Measurements from ENCODE around the gene CCL15. TPM values are rescaled to one million over a fixed set of nuclear protein-coding genes. Genes with fewer than 3 reads are reported as not detected.

CCL15 gene
- total RNA-seq, 1 experiment from 2014 or later: 0.52 TPM

DNA sequence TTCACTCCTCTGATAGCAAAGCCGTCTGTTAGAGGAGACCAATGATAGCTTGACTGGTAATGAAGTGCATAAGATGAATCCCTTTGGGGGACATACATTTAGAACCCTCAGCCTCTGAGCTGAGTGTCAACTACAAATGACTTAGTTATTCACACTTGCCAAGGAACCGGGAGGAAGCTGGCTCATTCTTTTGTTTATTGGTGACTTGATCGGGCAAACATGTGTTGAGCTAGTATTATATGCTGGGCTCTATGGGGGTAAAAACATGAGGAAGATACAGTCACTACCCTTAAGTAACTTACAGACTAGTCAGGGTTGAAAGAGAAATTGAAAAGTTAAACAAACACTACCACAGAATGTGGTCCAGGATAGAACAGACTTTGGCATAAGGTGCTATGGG is 23.0 kb downstream of the CCL15 start:
- no peak overlapping the region for H3K4me3 Mint-ChIP-seq (ENCODE audit: unreplicated experiment)
- ChIA-PET CTCF (interaction anchor here (0.7 to 1.1 kb wide), 2 partner anchors 23 to 94 kb away, joined by 3 read pairs; partner anchors contain the start of gene CCL15), POLR2A (interaction anchor here (0.6 kb wide), 1 partner anchor 1668 kb away, joined by 3 read pairs; no protein-coding TSS in a partner anchor)
- peaks cover 19% of the 10 kb centered on the region for H3K4me1 Mint-ChIP-seq (ENCODE audit: low read depth, unreplicated experiment)
- no TSS peak for BruUV-seq (replicated peaks)
- Histone ChIP-seq H3K27me3 (replicated peaks; ENCODE audit: control insufficient read depth, insufficient read depth, low read length) (no peaks in the 10 kb centered on the region), H3K36me3 (ENCODE audit: control insufficient read depth, insufficient read depth, low read length) (no peaks in the 10 kb centered on the region; the same call in 1 of the 2 replicates), H3K4me3 (ENCODE audit: low read depth, low read length) (no peak overlapping the region), H3K9me3 (no peaks in the 10 kb centered on the region), H3K4me1 (peaks cover 41% of the 10 kb centered on the region)
- H3K27ac Mint-ChIP-seq (ENCODE audit: unreplicated experiment): peak overlapping the region; percentile 18
- no peaks in the 10 kb centered on the region for H3K27me3 Mint-ChIP-seq (ENCODE audit: insufficient read depth, unreplicated experiment)
- intact Hi-C loops (cut with micrococcal nuclease; ENCODE audit: unreplicated experiment): no loop called here
- H3K36me3 Mint-ChIP-seq (ENCODE audit: insufficient read depth, unreplicated experiment): no peaks in the 10 kb centered on the region
- no peaks in the 10 kb centered on the region for H3K9me3 Mint-ChIP-seq (ENCODE audit: unreplicated experiment)
- no peak for TF ChIP-seq CTCF (IDR thresholded peaks at IDR 0.05; ENCODE audit: insufficient read depth in 1 of 2, low read depth in 1 of 2, low read length in 1 of 2, severe bottlenecking in 1 of 2, unreplicated experiment in 1 of 2)
- no peak for DNase-seq

GRCh38 chr17:35977509-35977908 is 23.8 kb downstream of the CCL15 start:
- Mint-ChIP-seq H3K36me3 (ENCODE audit: insufficient read depth, unreplicated experiment) (no peaks in the 10 kb centered on the region), H3K4me3 (ENCODE audit: unreplicated experiment) (no peak overlapping the region), H3K9me3 (ENCODE audit: unreplicated experiment) (no peaks in the 10 kb centered on the region), H3K27ac (ENCODE audit: unreplicated experiment) (no peak overlapping the region), H3K4me1 (ENCODE audit: low read depth, unreplicated experiment) (peaks cover 27% of the 10 kb centered on the region), H3K27me3 (ENCODE audit: insufficient read depth, unreplicated experiment) (no peaks in the 10 kb centered on the region)
- Histone ChIP-seq H3K4me3 (ENCODE audit: low read depth, low read length) (no peak overlapping the region), H3K36me3 (ENCODE audit: control insufficient read depth, insufficient read depth, low read length) (no peaks in the 10 kb centered on the region; the same call in 1 of the 2 replicates), H3K9me3 (no peaks in the 10 kb centered on the region), H3K27me3 (replicated peaks; ENCODE audit: control insufficient read depth, insufficient read depth, low read length) (no peaks in the 10 kb centered on the region), H3K4me1 (peaks cover 49% of the 10 kb centered on the region)
- intact Hi-C loops (cut with micrococcal nuclease; ENCODE audit: unreplicated experiment): no loop called here
- no TSS peak for BruUV-seq (replicated peaks)
- TF ChIP-seq CTCF (IDR thresholded peaks at IDR 0.05; ENCODE audit: insufficient read depth in 1 of 2, low read depth in 1 of 2, low read length in 1 of 2, severe bottlenecking in 1 of 2, unreplicated experiment in 1 of 2): no peak
- ChIA-PET CTCF (interaction anchor here (1.1 kb wide), 1 partner anchor 95 kb away, joined by 3 read pairs; no protein-coding TSS in a partner anchor), POLR2A (no interaction called here)
- no peak for DNase-seq

DNA sequence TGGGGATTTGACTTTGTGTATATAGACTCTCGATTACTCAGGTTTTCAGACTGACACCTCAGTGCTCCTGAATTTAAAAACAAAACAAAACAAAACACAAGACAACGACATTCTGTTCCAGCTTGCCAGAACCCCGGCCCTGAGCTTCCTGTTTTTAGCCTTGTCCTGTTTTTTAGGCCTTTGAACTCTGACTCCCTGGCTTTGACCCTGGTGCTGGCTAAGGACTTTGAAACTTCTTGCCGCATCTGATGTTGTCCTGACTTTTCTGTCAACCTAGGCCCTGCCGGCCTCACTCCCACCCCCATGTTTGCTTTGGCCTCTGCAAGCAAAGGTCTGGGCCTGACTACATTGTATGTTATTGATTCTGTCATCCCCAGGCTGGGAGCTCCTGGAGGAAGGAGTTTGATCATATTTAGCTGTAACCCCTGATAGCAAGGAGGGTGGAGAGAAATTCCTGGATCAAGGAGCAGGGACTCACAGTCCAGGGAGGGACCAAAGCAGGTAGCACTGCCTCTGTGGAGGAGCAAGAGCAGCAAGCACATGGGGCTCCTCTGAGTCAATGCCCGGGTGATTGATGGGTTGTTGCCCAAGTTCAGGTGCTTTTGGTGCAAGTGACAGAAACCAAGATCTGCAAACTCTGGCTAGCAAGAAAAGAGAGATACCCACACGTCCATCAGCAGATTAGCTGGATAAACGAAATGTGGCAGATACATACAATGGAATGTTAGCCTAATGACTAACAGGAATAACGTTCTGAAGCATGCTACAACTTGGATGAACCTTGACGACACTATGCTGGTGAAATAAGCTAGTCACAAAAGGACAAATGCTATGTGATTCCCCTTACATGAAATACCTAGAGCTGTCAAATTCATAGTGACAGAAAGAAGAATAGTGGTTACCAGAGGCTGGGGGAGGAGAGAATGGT is 27.8 kb downstream of the CCL15 start:
- BruUV-seq (replicated peaks): no TSS peak
- Histone ChIP-seq H3K9me3 (no peaks in the 10 kb centered on the region), H3K36me3 (ENCODE audit: control insufficient read depth, insufficient read depth, low read length) (no peaks in the 10 kb centered on the region), H3K27me3 (replicated peaks; ENCODE audit: control insufficient read depth, insufficient read depth, low read length) (no peaks in the 10 kb centered on the region), H3K4me1 (peaks cover 55% of the 10 kb centered on the region), H3K4me3 (ENCODE audit: low read depth, low read length) (no peak overlapping the region)
- Mint-ChIP-seq H3K27me3 (ENCODE audit: insufficient read depth, unreplicated experiment) (no peaks in the 10 kb centered on the region), H3K36me3 (ENCODE audit: insufficient read depth, unreplicated experiment) (no peaks in the 10 kb centered on the region), H3K27ac (ENCODE audit: unreplicated experiment) (peak overlapping the region; percentile 89), H3K4me3 (ENCODE audit: unreplicated experiment) (peak overlapping the region; percentile 52), H3K9me3 (ENCODE audit: unreplicated experiment) (no peaks in the 10 kb centered on the region), H3K4me1 (ENCODE audit: low read depth, unreplicated experiment) (peaks cover 21% of the 10 kb centered on the region)
- POLR2A ChIA-PET: interaction anchor here (0.7 kb wide), 1 partner anchor 61 kb away, joined by 3 read pairs; no protein-coding TSS in a partner anchor
- DNase-seq: peak; percentile 89 to 91
- intact Hi-C loops (cut with micrococcal nuclease; ENCODE audit: unreplicated experiment): loop anchor here (5.0 kb wide), 1 partner anchor 514 kb away; the partner anchor contains the start of gene ZNHIT3
- no peak for TF ChIP-seq CTCF (IDR thresholded peaks at IDR 0.05; ENCODE audit: insufficient read depth in 1 of 2, low read depth in 1 of 2, low read length in 1 of 2, severe bottlenecking in 1 of 2, unreplicated experiment in 1 of 2)
- CTCF ChIA-PET: interaction anchor here (0.7 to 2.0 kb wide), 5 partner anchors 8 to 561 kb away, joined by 5 to 15 read pairs (median 8); partner anchors contain the start of genes MYO19 and PIGW

All from Caco-2 (cell line).